Right lung (tissue), 5 donors: ENCODE measurements around the gene HTR4. TPM values are rescaled to one million over a fixed set of nuclear protein-coding genes. Genes with fewer than 3 reads are reported as not detected.
A peak's percentile ranks its signal among the peaks of the same experiment; 100 is the strongest.
"Not testable (repeated sequence)": the region's sequence is repeated elsewhere in the genome, so short reads cannot be mapped to it uniquely, and the experiment has no call there.

Source experiments
- DNase-seq, 2 donors: peaks; one replicate each; pipeline ENCODE4 v3.0.0-alpha.2; 2013
- polyA plus RNA-seq, 5 donors: library from polyadenylated mRNA; unstranded; fragments of 120-200 nt; gene quantifications; one replicate each; pipeline versions ENCODE4 v1.2.1 to v1.2.3, GENCODE V29; 2013; ENCODE audit warnings: inconsistent platforms in 1 of 5, low replicate concordance in 1 of 5; ENCODE audit not compliant: insufficient read length in 5 of 5, insufficient read depth in 1 of 5

Gene HTR4
- polyA plus RNA-seq, 5 donors, result 0.24 to 1.1 (median 0.84) TPM

GRCh38 chr5:148539851-148540250, 114.5 kb downstream of the HTR4 start:
- DNase-seq, result no peak

GRCh38 chr5:148535190-148535589, 119.1 kb downstream of the HTR4 start:
- DNase-seq, result no peak

- no peak for DNase-seq
These were observed 121.2 kb downstream of the HTR4 start for GRCh38 chr5:148532969-148533670.

GRCh38 chr5:148529450-148529849, 124.9 kb downstream of the HTR4 start:
- not testable (repeated sequence) for DNase-seq

GRCh38 chr5:148524721-148525120, 129.6 kb downstream of the HTR4 start:
- DNase-seq, result no peak

- no peak for DNase-seq
These were observed 131.2 kb downstream of the HTR4 start for GRCh38 chr5:148523139-148523538.

GRCh38 chr5:148515460-148515859, 138.9 kb downstream of the HTR4 start:
- DNase-seq, result no peak

- no peak for DNase-seq
These were observed 140.0 kb downstream of the HTR4 start for GRCh38 chr5:148514344-148514743.

GRCh38 chr5:148512498-148512897, 141.8 kb downstream of the HTR4 start:
- no peak for DNase-seq

- peak; percentile 70 for DNase-seq
These were observed 142.4 kb downstream of the HTR4 start for GRCh38 chr5:148511810-148512347.

GRCh38 chr5:148509893-148510292, 144.4 kb downstream of the HTR4 start:
- no peak for DNase-seq

GRCh38 chr5:148507648-148508047, 146.7 kb downstream of the HTR4 start:
- peak; percentile 17 to 25 for DNase-seq

GRCh38 chr5:148499452-148499851, 154.9 kb downstream of the HTR4 start:
- no peak for DNase-seq

- DNase-seq, result no peak
These were observed 156.6 kb downstream of the HTR4 start for GRCh38 chr5:148497757-148498156.

GRCh38 chr5:148492351-148492750, 162.0 kb downstream of the HTR4 start:
- DNase-seq, result no peak

- no peak for DNase-seq
These were observed 162.5 kb downstream of the HTR4 start for GRCh38 chr5:148491793-148492184.

GRCh38 chr5:148491015-148491792, 163.1 kb downstream of the HTR4 start:
- DNase-seq, result no peak

- no peak for DNase-seq
These were observed 165.6 kb downstream of the HTR4 start for GRCh38 chr5:148488757-148489156.

GRCh38 chr5:148486456-148486855, 167.9 kb downstream of the HTR4 start:
- DNase-seq, result no peak

GRCh38 chr5:148484651-148485050, 169.7 kb downstream of the HTR4 start:
- no peak for DNase-seq

- DNase-seq, result no peak
These were observed 170.6 kb downstream of the HTR4 start for GRCh38 chr5:148483750-148484149.

- DNase-seq, result no peak
These were observed 171.4 kb downstream of the HTR4 start for GRCh38 chr5:148482697-148483462.
